Measurements from ENCODE around the gene ACSL6. TPM values are rescaled to one million over a fixed set of nuclear protein-coding genes. Genes with fewer than 3 reads are reported as not detected.

The ACSL6 gene
- total and polyA plus RNA-seq, 2 donors (not counting 1 experiment from before 2014, with no cell fraction given) = 0.02 to 0.33 TPM

DNA sequence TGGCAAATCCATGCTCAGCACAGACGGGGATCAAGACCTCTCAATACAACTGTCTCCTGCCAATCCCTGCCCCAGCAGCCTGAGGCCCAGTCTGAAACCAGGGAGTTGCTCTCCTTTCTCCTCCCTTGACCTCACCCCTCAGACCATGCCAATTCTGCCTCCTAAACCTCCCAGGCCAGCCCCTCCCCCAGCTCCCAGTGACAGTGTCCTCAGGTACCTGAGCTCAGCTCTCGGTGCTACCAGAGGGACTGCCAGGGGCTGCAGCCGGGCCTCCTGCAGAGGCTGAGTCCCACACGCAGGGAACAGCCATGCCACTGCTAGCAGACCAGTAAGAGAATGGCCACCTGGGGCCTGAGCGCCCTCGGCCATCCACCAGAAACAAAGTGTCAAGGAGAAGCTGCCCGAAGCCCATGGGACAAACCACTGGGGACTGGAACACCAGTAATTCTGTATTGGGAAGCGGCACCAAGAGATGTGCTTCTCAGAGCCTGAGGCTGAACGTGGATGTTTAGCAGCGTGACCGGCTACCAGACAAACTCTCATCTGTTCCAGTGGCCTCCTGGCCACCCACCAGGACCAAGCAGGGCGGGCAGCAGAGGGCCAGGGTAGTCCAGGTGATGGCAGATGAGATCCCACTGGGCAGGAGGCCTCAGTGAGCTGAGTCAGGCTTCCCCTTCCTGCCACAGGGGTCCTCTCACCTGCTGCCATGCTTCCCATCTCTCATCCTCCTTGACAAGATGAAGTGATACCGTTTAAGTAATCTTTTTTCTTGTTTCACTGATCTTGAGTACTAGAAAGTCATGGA lies 48.4 kb upstream of the ACSL6 start:
- Histone ChIP-seq H3K27me3 (ENCODE audit: control insufficient read depth, insufficient read depth, low read length) (no peaks in the 10 kb centered on the region), H3K79me2 (ENCODE audit: control insufficient read depth, insufficient read depth, low read length) (no peaks in the 10 kb centered on the region), H3K4me1 (ENCODE audit: control insufficient read depth, extremely low read depth, insufficient read depth, low read length) (peaks cover under 1% of the 10 kb centered on the region), H2AFZ (ENCODE audit: low read length) (no peak overlapping the region), H3K9me3 (ENCODE audit: control insufficient read depth, insufficient read depth, low read depth, low read length) (no peaks in the 10 kb centered on the region), H3K27ac (ENCODE audit: insufficient read depth, low read length) (no peak overlapping the region), H4K20me1 (ENCODE audit: control insufficient read depth, extremely low read depth, insufficient read depth, low read length) (no peaks in the 10 kb centered on the region), H3K36me3 (ENCODE audit: control insufficient read depth, insufficient read depth, low read length) (no peaks in the 10 kb centered on the region), H3K9ac (ENCODE audit: insufficient read depth, low read length) (no peak overlapping the region), H3K4me3 (replicated peaks in 1 of 4; ENCODE audit: control extremely low read depth in 1 of 4, insufficient read depth in 1 of 4, low read depth in 3 of 4, low read length in 4 of 4) (no peak overlapping the region), H3K4me2 (ENCODE audit: extremely low read depth, insufficient read depth, low read length) (no peak overlapping the region)
- TF ChIP-seq EZH2 (IDR thresholded peaks at IDR 0.05; ENCODE audit: low read length, missing control alignments) = no peak
- TF ChIP-seq, protein P1, sequence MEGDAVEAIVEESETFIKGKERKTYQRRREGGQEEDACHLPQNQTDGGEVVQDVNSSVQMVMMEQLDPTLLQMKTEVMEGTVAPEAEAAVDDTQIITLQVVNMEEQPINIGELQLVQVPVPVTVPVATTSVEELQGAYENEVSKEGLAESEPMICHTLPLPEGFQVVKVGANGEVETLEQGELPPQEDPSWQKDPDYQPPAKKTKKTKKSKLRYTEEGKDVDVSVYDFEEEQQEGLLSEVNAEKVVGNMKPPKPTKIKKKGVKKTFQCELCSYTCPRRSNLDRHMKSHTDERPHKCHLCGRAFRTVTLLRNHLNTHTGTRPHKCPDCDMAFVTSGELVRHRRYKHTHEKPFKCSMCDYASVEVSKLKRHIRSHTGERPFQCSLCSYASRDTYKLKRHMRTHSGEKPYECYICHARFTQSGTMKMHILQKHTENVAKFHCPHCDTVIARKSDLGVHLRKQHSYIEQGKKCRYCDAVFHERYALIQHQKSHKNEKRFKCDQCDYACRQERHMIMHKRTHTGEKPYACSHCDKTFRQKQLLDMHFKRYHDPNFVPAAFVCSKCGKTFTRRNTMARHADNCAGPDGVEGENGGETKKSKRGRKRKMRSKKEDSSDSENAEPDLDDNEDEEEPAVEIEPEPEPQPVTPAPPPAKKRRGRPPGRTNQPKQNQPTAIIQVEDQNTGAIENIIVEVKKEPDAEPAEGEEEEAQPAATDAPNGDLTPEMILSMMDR (conservative IDR thresholded peaks at IDR 0.05 in 1 of 2, IDR thresholded peaks at IDR 0.05 in 1 of 2; ENCODE audit: low read depth in 1 of 2, low read length in 2 of 2) = no peak
- DNase-seq (ENCODE audit: low read depth in 2 of 2) = no peak

- no peaks in the 10 kb centered on the region for H3K4me1 ChIP-seq (ENCODE audit: control insufficient read depth, extremely low read depth, insufficient read depth, low read length)
- H3K9ac ChIP-seq (ENCODE audit: insufficient read depth, low read length) = no peak overlapping the region
- TF ChIP-seq EZH2 (IDR thresholded peaks at IDR 0.05; ENCODE audit: low read length, missing control alignments) = no peak
- TF ChIP-seq, protein P1 (conservative IDR thresholded peaks at IDR 0.05 in 1 of 2, IDR thresholded peaks at IDR 0.05 in 1 of 2; ENCODE audit: low read depth in 1 of 2, low read length in 2 of 2) = no peak
- no peaks in the 10 kb centered on the region for H4K20me1 ChIP-seq (ENCODE audit: control insufficient read depth, extremely low read depth, insufficient read depth, low read length)
- H3K36me3 ChIP-seq (ENCODE audit: control insufficient read depth, insufficient read depth, low read length) = no peaks in the 10 kb centered on the region
- H3K79me2 ChIP-seq (ENCODE audit: control insufficient read depth, insufficient read depth, low read length) = no peaks in the 10 kb centered on the region
- no peak for DNase-seq (ENCODE audit: low read depth in 2 of 2)
- H3K4me3 ChIP-seq (replicated peaks in 1 of 4; ENCODE audit: control extremely low read depth in 1 of 4, insufficient read depth in 1 of 4, low read depth in 3 of 4, low read length in 4 of 4) = no peak overlapping the region
- H3K27ac ChIP-seq (ENCODE audit: insufficient read depth, low read length) = no peak overlapping the region
- H3K27me3 ChIP-seq (ENCODE audit: control insufficient read depth, insufficient read depth, low read length) = no peaks in the 10 kb centered on the region
- H3K4me2 ChIP-seq (ENCODE audit: extremely low read depth, insufficient read depth, low read length) = no peak overlapping the region
- no peak overlapping the region for H2AFZ ChIP-seq (ENCODE audit: low read length)
- no peaks in the 10 kb centered on the region for H3K9me3 ChIP-seq (ENCODE audit: control insufficient read depth, insufficient read depth, low read depth, low read length)
Observed at GRCh38 chr5:132059043-132059695, 47.7 kb upstream of the ACSL6 start.

GRCh38 chr5:132058646-132059042 lies 47.2 kb upstream of the ACSL6 start:
- Histone ChIP-seq H3K9me3 (ENCODE audit: control insufficient read depth, insufficient read depth, low read depth, low read length) (no peaks in the 10 kb centered on the region), H3K9ac (ENCODE audit: insufficient read depth, low read length) (no peak overlapping the region), H3K79me2 (ENCODE audit: control insufficient read depth, insufficient read depth, low read length) (no peaks in the 10 kb centered on the region), H4K20me1 (ENCODE audit: control insufficient read depth, extremely low read depth, insufficient read depth, low read length) (no peaks in the 10 kb centered on the region), H3K27ac (ENCODE audit: insufficient read depth, low read length) (no peak overlapping the region), H3K4me1 (ENCODE audit: control insufficient read depth, extremely low read depth, insufficient read depth, low read length) (no peaks in the 10 kb centered on the region), H3K4me2 (ENCODE audit: extremely low read depth, insufficient read depth, low read length) (no peak overlapping the region), H3K4me3 (replicated peaks in 1 of 4; ENCODE audit: control extremely low read depth in 1 of 4, insufficient read depth in 1 of 4, low read depth in 3 of 4, low read length in 4 of 4) (no peak overlapping the region), H3K36me3 (ENCODE audit: control insufficient read depth, insufficient read depth, low read length) (no peaks in the 10 kb centered on the region), H3K27me3 (ENCODE audit: control insufficient read depth, insufficient read depth, low read length) (peaks cover 3% of the 10 kb centered on the region), H2AFZ (ENCODE audit: low read length) (no peak overlapping the region)
- no peak for TF ChIP-seq EZH2 (IDR thresholded peaks at IDR 0.05; ENCODE audit: low read length, missing control alignments)
- TF ChIP-seq, protein P1 (conservative IDR thresholded peaks at IDR 0.05 in 1 of 2, IDR thresholded peaks at IDR 0.05 in 1 of 2; ENCODE audit: low read depth in 1 of 2, low read length in 2 of 2) = no peak
- no peak for DNase-seq (ENCODE audit: low read depth in 2 of 2)
